HG03432 (cell line): Measurements from ENCODE around the gene ZDHHC19.
A peak's percentile ranks its signal among the peaks of the same experiment; 100 is the strongest.
"Not testable (repeated sequence)": the region's sequence is repeated elsewhere in the genome, so short reads cannot be mapped to it uniquely, and the experiment has no call there.

ENCODE experiments used
- ATAC-seq: cut with Tn5 transposase; IDR thresholded peaks from one replicate; pipeline ENCODE4 v1.9.1; 2021; ENCODE audit warnings: mild to moderate bottlenecking, moderate library complexity; ENCODE audit not compliant: unreplicated experiment

ZDHHC19 gene

DNA sequence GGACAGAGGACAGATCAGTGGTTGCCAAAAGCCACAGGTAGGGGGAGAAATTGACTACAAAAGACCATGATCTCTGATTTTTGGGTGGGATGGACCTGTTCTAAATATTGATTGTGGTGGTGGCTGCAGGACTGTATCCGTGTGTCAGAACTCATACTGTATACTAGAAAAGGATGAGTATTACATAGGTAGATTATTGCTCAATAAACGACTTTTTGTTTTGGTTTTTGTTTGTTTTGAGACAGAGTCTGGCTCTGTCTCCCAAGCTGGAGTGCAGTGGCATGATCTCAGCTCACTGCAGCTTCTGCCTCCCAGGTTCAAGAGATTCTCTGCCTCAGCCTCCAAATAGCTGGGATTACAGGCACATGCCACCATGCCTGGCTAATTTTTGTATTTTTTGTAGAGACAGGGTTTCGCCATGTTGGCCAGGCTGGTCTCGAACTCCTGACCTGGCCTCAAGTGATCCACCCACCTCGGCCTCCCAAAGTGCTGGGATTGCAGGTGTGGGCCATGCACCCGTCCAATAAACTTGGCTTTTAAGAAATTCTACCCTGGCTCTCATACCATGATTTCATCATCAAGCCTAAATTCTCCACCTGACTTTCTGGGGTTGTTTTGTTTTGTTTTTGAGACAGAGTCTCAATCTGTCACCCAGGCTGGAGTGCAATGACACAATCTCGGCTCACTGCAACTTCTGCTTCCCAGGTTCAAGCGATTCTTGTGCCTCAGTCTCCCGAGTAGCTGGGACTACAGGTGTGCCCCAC lies 5.6 kb downstream of the ZDHHC19 start:
- not testable (repeated sequence) for ATAC-seq

DNA sequence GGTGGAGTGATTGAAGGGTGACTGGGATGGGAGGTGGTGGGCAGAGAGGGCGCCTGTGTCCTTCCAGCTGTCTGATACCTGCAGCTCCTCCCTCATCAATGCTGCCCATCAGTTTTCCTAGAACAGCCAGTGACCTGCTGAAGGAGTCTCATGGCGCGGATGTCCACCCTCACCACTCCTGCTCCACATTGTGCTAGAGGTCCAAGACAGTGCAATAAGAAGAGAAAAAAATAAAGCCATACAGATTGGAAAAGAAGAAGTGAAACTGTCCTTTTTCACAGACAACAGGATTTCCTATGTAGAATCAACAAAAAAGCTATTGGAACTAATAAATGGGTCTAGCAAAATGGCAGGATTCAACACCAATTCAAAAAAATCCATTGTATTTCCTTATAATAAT lies 7.4 kb downstream of the ZDHHC19 start:
- ATAC-seq, result no peak

DNA sequence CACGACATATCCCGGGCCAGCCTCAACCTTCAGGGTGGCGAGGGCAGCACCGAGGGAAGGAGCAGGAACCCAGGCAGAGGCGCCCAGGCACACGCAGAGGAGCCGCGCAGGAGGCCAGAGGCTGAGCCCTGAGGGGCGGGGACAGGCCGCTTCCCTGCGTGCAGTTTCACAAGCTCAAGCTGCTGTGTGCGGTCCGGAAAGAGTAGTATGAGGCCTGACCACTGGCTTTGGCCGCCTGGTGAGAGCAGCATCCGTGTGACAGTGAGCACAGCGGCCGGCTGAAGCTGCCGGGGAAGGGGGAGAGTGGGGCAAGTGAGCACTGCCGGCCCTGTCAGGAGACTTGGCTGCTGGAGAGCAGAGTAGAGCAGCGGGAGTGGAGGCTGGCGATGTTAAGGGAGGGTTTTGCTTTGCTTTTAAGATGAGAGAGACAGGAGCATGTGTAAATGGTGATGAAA lies 8.7 kb downstream of the ZDHHC19 start:
- ATAC-seq, result peak; percentile 81

DNA sequence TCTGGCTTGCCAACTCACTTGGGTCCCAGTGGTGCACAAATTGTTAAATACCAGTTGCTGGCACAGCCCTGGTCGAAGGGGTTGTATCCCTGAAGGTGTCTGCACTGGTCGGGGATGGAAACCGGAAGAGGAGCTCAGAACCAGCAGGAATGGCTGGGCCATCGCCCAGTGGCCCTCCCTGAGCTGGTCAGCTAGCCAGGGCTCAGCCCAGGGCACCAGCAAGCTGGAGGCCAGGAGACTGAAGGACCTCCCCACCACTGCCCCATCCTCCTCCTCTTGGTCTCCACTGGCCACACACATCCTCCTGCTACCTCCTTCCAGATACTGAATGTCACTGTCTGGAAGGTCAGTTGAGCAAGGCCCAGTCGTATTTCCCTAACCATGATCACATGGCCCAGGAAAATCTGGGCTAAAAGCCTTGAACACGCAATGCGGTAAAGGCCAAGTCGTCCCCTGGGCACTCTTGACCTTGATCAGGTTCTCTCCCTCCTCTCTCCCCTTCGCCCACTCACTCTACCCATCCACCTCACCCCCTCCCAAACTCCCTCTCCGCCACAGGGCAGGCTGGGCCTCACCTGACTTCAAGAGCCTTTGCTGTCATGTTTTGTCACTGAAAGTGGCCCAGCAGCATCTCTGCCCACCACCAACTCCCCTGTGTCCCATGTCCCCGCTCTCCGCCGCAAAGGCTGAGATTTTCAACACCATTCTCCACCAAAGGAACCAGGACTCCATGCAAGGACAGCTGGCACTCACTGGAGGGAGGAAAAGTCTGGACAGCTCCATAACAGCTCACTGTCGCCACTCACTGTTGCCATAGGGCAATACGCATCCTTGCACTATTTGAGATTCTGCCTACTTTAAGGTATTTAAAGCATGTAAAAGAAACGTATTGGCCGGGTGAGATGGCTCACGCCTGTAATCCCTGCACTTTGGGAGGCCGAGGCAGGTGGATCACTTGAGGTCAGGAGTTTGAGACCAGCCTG lies 12.1 kb downstream of the ZDHHC19 start:
- no peak for ATAC-seq

DNA sequence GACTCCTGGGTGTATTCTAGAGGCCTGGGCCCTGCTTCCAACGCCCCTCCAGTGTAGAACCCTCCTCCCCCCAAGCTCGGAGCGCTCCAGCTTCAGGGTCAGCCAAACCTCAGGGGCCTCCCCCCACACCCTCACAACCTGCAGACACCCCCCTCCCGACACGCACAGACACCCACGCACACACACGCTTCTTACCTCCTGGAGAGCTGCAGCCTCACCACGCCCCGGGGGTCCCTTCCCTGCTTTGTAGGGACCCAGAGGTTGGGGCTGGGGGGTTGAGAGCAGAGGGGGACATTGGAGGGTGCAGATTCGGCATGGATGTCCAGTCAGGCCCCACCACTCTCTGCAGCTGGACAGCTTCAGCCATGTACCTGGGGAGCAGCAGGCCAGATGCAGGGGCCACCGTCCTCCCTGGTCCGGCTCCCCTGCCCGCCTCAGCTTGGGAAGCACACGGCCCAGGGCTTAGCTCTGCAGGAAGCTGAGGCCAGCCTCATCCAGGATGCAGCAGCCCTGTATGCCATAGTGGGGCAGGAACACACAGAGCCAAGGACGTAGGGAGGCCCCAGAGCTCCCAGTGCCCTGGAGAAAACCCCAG lies 13.0 kb downstream of the ZDHHC19 start:
- no peak for ATAC-seq

DNA sequence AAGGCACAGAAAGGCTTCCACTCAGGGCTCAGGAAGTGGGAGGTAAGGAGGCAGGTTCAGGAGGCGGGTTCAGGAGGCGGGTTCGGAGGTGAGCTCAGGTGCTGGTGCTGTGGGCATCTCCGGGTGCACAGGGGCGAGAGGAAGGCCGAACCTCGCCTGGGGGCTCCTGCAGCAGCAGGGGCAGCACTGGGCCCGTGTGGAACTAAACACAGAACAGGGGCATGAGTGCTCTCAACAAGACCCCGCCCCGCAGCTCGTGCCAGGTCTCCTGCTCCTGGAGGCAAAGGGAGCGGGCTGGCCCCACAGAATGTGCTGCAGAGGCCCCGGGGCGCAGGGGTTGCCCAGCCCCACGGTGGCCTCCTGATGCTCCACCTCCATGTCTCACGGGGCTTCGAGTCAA lies 13.7 kb downstream of the ZDHHC19 start:
- no peak for ATAC-seq

DNA sequence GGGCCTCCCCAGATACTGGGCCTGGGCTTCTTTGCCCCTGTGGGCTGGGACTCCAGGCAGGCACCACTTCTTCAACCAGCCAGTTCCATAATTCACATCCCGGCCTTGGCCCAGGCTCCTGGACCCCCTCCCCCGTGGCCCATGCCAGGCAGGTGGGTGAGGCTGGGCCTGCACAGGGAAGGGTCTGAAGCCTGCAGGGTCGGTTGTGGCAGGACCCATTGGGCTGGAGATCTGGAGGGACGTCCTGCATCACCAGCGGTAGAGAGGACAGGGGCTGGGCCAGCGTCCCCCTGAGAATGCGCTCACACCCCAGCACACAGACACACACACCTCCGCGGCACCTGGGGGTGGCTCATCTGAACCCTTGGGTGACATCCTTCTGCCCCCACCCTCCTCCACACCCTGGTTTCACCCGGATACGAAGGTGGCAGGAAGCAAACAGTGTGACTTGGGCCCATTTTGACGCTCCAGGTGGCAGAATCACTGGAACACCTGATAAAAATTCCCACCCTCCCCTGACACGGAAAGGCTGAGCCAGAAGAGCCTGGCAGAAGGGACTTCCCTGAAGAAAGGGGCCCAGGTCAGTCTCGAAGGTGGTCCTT lies 15.4 kb downstream of the ZDHHC19 start:
- ATAC-seq, result no peak

DNA sequence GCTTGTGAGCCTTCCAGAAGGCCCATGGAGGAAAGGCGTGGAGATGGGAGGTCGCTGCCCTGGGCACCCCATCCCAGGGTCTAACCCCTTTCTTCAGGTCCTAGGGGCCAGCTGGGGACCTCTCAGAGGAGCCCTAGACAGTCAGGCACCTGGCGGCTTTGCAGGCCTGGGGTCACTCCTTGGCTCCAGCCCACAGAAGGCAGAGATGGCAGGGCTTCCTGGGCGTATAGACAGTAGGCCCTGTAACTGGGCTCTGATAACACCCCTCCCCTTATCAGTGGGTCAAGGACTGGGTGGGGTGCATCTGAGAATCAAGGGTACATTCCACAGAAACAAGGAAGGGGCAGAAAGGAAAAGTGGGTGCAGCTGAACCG lies 16.7 kb downstream of the ZDHHC19 start:
- ATAC-seq, result no peak

DNA sequence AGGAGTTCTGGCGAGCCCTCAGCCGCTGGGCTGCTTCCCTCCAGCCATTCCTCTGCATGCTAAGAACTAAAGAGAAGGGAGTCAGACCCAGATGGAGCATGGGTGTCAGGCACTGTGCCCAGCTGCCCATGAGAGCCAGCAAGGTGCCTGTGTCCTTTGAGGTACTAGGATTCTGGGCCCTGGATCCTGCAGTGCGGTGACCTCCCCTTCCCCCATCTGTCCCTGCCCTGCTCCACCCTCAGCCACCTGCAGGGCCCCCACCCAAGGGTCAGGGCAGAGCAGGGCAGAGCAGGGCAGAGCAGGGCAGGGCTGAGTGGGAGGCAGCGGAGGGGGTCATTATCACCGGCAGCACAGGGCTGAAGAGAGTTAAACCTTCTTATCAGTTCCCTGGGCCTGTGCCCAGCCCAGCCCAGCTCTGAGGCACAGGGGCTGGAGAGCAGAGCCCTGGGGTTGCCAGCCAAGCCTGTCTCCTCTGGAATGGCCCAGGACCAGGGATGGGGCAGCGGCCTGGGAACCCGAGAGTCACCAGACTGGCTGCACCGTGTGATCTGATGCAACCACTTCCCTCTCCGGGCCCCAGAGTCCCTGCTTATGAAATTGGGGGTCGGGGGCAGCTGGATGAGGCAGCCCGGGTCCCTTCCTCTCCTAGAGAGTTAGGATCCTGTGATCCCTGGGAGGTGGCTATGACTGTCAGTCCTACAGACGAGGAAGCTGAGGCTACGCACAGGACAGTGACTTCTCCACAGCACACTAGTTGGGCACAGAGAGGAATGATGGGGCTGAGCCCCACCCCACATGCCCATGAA lies 17.3 kb downstream of the ZDHHC19 start:
- no peak for ATAC-seq

DNA sequence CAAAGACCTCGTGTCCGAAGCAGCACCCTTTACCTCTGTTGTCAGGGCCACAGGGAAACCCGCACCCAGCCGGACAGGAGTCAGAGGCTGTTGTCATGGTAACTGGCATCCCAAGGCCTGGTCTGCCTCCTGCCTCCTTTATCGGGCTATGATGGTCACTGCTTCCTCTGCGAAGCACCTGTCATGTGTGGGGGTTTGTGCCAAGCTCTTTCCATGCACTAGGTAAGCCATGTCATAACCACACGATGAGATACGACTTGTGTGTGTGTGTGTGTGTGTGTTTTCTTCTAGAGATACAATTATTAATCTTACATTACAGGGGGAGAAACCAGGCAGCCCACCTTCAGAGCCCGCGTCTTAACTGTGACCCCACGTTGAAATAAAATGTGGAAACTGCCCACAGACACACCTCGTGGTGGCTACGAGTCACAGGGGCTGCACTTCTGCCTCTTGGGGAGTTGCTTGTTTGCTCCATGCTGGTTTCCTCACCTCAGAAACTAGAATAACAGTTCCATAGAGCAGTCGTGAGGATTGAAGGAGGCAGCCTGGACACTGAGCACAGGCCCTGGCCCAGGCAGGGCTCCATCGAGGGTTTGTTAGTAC lies 18.0 kb downstream of the ZDHHC19 start:
- ATAC-seq, result no peak

DNA sequence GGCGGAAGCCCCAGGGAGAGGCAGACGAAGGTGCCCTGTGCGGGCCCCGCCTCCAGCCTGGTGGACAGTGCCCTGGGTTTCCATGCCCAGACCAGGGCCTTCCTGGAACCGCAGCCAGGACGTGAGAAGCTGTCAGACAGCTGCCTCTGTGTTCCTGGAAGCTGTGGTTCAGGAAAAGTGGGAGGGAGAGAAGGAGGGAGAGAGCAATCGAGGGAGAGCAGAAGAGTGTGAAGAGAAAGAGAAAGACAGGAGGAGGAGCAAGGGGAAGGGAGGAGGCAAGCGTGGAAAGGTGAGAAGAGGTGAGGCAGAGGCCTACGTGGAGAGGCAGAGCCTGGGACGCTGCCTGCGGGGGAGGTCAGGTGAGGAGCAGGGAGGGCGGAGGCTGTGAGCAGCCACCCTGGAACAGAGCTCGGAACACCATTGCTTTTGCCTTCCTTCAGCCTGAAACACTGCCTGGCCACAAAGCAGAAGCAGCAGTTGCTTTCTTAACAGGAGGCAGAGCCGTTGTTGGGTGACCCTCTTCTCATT lies 18.6 kb downstream of the ZDHHC19 start:
- ATAC-seq, result peak; percentile 19

DNA sequence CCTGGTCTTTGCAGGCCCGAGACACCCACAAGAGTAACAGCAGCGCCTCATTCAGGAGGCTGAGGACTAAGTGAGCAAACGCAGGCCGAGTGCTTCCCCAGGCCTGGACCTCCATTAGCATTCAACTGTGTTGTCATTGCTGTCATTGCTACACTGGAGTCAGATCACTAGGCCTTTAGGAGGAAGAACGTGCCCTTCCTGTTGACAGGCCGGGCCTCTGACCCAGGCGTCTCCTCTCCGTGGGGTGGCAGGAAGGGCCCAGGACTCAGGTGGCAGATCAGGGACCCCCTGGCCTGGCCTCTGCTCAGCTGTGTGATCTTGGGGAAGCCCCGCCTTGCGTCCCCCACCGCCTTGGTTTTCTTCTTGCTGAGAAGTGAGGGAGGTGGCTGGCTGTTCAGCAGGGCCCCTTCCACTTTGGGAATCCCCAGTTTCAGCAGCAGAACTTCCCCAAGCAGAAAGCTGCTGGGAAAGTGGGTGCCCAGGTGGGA lies 19.1 kb downstream of the ZDHHC19 start:
- peak; percentile 53 for ATAC-seq

DNA sequence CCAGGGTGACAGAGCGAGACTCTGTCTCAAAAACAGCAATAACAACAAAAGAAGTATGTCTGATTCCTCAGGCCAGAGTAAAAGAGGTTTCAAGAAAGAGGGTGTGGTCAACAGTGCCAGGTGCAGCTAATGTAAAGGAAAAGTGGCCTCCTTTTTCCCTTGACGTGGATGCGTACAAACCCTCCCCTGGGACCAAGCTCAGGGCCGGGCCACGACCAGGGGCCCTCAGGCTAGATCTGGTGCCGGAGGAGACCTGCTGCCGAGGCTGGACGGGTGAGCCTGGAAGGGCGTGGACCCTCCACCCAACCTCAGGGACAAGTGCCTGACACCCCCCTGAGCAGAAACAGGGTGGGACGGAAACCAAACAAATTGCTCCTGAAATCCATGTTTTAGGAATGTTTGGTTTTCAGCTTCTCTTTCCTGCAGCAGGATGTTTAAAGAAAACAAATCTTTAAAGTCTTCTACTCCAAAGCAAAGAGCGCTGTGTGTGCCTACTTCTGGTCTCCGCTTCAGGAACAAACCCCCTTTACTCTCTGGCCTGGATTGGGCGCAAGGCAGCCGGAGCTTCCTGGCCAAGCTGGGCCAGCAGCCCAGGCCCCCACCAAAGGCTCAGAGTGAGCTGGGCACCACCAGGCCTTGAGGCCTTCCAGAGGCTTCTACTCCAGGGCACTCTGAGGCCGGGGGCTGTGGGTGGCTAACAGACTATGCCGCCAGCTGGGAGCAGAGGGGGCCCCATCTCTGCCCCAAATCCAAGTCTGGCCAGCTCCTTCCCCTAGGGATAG lies 21.4 kb downstream of the ZDHHC19 start:
- ATAC-seq, result peak; percentile 25

DNA sequence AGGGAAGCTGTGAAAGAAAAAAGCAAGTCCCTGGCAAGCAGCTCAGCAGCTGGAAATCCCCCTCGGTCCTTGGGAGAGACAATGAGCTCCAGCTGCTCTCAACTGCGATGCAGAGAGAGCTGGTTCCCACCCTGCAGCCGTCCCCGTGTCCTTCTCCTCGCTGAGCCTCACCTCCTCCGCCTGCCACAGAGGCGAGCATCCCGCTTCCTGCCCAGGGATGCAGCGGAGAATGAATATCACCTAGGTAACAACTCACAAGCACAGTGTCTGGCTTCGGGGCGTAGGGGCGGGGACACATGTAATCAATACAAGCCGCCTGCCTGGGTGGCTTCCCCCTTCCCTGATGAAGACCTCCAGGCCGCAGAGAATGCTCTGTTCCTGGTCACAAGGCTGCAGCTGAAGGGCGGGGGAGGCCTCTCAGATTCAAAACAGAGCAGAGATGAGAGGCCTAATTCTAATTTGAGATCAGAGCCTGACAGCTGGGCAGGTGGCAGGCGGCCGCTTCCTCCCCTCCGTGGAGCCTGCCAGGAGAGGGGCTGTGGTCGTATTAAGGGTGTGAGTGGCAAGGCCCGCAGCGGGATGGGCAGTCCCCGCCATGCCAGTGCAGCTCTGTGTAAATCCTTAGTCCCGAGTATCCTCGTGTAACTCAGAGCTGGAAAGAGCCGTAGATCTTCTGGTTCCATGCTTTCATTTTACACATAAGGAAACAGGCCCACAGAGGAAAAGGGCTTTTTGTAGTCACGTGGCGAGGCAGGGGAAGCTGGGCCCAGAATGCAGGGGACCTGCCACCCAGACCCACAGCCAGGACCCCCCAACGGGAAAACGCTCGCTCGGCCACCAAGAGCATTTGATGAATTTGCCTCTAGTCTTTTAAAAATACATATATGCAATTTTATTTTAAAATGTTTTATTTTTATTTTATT lies 24.3 kb downstream of the ZDHHC19 start:
- peak; percentile 51 for ATAC-seq

DNA sequence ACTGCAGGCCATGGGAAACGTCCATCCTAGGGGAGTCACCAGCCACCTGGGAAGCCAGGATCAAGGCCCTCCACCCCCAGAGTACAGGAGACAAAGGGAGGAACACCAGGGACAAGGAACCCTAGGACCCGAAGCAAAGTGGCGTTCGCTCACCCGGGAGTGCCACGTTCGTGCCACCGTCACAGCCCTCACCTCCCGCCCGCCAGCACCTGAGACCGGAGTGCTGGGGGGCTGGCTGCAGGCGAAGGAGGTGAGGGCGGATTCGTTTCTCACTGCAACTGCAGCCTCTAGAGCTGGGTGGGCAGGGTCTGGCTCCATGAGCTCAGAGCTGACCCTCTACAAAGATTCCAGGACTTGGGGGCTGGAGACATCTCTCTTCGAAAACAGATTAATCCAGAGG lies 26.3 kb downstream of the ZDHHC19 start:
- ATAC-seq, result no peak

DNA sequence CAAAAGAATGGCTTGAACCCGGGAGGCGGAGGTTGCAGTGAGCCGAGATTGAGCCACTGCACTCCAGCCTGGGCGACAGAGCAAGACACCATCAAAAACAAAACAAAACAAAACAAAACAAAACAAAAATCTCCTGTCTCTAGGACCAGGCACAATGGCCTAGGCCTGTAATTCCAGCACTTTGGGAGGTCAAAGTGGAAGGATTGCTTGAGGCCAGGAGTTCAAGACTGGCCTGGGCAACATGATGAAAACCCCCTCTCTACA lies 27.1 kb downstream of the ZDHHC19 start:
- ATAC-seq, result not testable (repeated sequence)

DNA sequence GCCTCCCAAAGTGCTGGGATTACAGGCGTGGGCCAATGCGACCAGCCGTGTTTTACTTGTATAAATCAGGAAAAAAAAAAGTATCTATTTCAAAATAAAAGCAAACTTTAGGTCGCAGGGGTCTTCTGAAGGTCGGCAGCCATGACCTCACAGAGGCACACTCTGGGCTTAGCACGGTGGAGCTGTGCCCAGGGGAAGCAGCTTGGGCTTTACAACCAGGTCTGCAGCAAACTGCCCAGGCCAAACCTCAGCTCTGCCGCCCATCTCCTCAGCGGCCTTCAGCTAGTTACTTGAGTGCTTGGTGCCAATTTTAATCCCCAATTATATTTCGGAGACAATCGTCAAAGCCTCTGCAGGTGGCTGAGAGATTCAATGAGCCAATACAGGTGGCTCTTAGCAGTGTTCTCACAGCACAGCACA lies 30.1 kb downstream of the ZDHHC19 start:
- ATAC-seq, result no peak

DNA sequence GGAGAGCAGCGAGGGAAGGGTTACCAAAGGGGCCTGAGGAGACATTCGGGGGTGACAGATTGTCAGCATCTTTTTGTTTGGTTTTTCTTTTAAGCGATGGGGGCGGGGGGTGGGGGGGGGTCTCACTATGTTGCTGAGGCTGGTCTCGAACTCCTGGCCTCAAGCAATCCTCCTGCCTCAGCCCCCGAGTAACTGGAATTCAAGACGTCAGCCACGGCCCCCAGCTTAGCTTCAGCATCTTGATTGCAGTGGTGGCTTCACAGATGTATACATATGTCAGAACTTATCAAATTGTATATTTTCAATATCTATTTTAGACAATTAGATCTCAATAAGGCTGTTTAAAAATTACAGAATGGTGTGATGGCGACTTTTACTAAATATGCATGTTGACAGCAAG lies 30.9 kb downstream of the ZDHHC19 start:
- ATAC-seq, result no peak
